Subcutaneous adipose tissue (tissue), 4 donors: ENCODE data around the gene TRAPPC11. TPM values are rescaled to one million over a fixed set of nuclear protein-coding genes. Genes with fewer than 3 reads are reported as not detected.

Experiments
- total RNA-seq, 4 donors: library from RNA; depleted of rRNA; stranded (reverse); fragments of >200 nt; gene quantifications; one replicate each; pipeline ENCODE4 v1.1.0, GENCODE V29; 2016
- TF ChIP-seq, protein P1 (sequence below): fragments of 450-650 bp; IDR thresholded peaks from one replicate; pipeline ENCODE4 v1.5.1; 2016; ENCODE audit warnings: low read depth, mild to moderate bottlenecking, control low read depth, antibody characterized with exemption, moderate library complexity

The TRAPPC11 gene
- total RNA-seq, 4 donors from 2014 or later: 38.2 to 68.0 (median 56.1) TPM

- TF ChIP-seq, protein P1, sequence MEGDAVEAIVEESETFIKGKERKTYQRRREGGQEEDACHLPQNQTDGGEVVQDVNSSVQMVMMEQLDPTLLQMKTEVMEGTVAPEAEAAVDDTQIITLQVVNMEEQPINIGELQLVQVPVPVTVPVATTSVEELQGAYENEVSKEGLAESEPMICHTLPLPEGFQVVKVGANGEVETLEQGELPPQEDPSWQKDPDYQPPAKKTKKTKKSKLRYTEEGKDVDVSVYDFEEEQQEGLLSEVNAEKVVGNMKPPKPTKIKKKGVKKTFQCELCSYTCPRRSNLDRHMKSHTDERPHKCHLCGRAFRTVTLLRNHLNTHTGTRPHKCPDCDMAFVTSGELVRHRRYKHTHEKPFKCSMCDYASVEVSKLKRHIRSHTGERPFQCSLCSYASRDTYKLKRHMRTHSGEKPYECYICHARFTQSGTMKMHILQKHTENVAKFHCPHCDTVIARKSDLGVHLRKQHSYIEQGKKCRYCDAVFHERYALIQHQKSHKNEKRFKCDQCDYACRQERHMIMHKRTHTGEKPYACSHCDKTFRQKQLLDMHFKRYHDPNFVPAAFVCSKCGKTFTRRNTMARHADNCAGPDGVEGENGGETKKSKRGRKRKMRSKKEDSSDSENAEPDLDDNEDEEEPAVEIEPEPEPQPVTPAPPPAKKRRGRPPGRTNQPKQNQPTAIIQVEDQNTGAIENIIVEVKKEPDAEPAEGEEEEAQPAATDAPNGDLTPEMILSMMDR: no peak
Measured at GRCh38 chr4:183729069-183729406, 69.9 kb downstream of the TRAPPC11 start.

GRCh38 chr4:183729430-183730328, 70.6 kb downstream of the TRAPPC11 start:
- TF ChIP-seq, protein P1: no peak

GRCh38 chr4:183732296-183732695, 73.2 kb downstream of the TRAPPC11 start:
- TF ChIP-seq, protein P1: no peak

GRCh38 chr4:183733181-183733580, 74.1 kb downstream of the TRAPPC11 start:
- TF ChIP-seq, protein P1: no peak

GRCh38 chr4:183738081-183738673, 79.1 kb downstream of the TRAPPC11 start:
- TF ChIP-seq, protein P1: no peak

DNA sequence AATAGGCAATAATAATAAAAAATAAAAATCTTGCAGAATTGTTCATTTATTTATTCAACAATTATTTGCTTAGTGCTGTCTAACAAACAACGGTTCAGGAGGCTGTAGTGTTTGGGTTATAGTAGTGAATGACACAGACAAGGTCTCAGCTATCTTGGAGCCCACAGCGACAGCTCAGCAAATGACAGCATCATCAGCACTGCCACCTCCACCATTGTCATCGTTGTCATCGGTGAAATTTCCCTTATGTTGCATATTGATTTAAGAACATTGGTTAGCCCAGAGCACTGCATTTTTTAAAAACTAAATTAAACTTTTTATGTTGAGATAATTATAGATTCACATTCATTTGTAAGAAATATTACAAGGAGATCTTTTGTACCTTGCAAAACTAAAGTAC, 79.9 kb downstream of the TRAPPC11 start:
- TF ChIP-seq, protein P1: no peak

DNA sequence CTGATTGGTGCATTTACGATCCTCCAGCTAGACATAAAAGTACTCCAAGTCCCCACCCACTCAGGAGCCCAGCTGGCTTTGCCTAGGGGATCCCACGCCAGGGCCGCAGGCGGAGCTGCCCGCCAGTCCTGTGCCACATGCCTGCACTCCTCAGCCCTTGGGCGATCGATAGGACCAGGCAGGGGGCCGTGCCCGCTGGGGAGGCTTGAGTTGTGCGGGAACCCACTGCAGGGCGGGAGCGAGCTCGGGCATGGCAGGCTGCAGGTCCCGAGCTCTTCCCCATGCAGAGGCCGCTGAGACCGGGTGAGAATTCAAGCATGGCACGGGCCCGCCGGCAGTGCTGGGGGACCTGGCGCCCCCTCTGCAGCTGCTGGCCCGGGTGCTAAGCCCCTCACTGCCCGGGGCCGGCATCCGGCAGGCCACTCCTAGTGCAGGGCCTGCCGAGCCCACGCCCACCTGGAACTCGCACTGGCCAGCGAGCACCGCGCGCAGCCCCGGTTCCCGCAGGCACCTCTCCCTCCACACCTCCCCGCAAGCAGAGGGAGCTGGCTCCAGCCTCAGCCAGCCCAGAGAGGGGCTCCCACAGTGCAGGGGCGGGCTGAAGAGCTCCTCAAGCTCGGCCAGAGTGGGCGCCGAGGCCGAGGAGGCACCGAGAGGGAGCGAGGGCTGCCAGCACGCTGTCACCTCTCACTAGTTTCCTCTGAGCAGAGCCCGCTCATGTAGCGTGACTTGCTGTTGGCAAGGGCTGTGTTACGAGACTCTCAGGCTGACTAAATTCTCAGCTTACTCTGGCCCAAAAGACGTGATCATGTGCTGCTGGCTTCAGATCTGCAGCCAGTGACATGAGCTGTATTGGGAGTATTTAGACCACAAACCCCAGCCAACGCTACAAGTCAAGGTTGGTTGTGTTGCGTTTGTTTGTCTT, 87.5 kb downstream of the TRAPPC11 start:
- TF ChIP-seq, protein P1: no peak
